ENCODE data around the gene SLC24A3.

DNA sequence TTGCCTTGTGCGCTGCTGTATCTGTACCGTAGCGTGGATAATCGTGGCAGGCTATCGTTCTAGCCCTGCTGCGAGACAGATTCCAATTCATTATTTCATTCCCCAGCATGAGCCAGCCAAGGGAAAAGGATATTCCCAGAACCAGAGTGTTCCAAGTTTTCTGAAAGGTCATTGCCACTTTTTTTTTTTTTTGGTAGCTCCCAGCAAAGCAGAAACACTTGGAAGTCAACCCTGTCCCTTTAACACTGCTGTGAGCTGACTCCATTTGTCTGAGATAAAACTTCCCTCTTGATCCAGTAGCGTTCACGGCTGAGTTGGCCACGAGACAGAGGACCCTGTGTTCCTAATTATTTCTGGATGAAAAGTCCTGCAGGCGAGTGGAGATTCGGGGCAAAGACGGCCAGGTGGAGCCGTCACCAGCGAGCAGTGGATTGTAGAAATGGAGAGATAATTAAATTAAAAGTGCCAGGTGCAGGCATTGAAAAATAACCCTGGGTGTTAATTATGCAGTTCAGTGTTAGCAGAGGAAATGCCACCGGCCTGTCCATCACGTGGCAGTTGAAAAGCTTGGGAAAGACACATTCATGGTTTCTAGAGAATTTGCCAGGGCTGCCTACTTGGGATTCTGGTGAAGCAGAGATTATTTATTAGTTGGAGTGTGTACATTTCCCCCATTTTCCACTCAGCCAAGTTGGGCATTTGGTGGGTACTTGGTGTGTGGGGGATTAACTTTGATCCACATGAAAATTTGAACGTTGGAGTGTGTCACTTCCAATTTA, 164.2 kb downstream of the SLC24A3 start:
- TF ChIP-seq CTCF (IDR thresholded peaks at IDR 0.05) (no peak), POLR2AphosphoS5 (IDR thresholded peaks at IDR 0.05; ENCODE audit: low read depth, low read length) (no peak), TCF7L2 (IDR thresholded peaks at IDR 0.05; ENCODE audit: low read depth, low read length) (no peak), SIN3A (IDR thresholded peaks at IDR 0.05; ENCODE audit: borderline replicate concordance, insufficient read depth, low read depth, low read length) (no peak)

Data from Panc1 (cell line).